Activated effector memory CD4-positive, alpha-beta T cell treated with anti-CD3 and anti-CD28 coated beads, Interleukin-2, amount 50 U/mL, for 16 hours (primary cell): ENCODE measurements around the gene MRPL51.
"Not testable (repeated sequence)": the region's sequence is repeated elsewhere in the genome, so short reads cannot be mapped to it uniquely, and the experiment has no call there.

ENCODE experiments used
- DNase-seq: peaks from one replicate; pipeline ENCODE4 v3.0.0-alpha.2; 2020

Gene MRPL51

DNA sequence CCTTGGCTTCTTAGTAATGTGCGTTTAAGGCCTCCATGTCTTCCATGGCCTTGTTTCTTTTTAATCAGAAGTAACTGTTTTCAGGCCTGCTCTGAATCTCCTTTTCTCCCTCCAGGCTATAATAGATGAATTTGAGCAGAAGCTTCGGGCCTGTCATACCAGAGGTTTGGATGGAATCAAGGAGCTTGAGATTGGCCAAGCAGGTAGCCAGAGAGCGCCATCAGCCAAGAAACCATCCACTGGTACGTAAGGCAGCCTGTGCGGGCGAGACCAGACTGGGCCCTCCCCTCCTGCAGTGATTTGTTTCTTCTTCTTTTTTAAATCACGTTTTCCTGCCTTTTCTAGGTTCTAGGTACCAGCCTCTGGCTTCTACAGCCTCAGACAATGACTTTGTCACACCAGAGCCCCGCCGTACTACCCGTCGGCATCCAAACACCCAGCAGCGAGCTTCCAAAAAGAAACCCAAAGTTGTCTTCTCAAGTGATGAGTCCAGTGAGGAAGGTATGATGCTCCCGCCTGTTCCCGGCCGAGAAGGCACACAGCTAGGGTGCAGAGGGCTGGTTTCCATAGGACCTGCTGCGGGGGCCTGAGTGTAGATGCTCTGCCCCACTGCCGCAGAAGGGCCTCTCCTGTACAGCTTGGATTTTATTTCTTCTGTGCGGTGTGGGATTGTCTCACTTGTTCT lies 37.7 kb upstream of the MRPL51 start:
- DNase-seq, result no peak

DNA sequence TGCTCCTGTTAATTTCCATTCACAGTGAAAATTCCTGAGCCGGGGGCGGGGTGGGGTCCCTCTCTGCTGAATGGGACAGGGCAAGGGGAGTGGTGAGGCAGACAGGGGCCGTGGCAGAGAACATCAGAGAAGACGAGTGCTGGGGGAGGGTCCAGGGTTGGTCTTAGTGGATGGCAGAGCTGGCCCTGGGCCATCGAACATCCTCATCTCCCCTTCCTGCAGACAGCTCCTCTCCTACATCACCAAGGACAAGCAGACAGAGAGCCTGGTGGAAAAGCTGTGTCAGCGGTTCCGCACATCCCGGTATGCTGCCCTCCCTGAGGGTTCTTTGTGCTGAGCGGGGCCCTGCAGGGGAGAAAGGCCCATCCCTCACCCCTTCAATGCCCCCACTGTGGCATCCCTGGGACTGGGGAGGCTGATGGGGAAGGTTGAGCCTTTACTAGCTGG lies 36.3 kb upstream of the MRPL51 start:
- DNase-seq, result no peak

DNA sequence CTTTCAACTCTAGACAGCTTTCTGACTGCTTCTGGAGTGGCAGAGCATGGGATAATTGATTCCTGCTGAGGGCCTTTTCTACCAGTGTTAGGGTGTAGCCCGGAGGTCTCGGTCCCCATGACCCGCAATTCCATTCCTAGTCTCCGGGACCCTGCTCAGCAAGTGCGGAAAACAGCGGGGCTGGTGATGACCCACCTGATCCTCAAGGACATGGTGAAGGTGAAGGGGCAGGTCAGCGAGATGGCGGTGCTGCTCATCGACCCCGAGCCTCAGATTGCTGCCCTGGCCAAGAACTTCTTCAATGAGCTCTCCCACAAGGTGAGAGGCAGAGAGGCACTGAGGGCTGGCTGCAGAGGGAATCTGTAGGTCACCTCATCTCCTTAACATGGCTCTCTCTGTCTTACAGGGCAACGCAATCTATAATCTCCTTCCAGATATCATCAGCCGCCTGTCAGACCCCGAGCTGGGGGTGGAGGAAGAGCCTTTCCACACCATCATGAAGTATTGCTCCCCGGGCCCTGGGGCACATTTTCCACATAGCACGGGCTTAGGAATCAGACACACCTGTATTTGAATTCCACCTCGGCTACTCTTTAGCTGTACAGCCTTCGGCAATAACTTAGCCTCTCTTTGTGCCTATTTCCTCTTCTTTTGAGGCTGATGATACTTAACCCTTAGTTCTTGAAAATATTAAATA lies 35.6 kb upstream of the MRPL51 start:
- no peak for DNase-seq

DNA sequence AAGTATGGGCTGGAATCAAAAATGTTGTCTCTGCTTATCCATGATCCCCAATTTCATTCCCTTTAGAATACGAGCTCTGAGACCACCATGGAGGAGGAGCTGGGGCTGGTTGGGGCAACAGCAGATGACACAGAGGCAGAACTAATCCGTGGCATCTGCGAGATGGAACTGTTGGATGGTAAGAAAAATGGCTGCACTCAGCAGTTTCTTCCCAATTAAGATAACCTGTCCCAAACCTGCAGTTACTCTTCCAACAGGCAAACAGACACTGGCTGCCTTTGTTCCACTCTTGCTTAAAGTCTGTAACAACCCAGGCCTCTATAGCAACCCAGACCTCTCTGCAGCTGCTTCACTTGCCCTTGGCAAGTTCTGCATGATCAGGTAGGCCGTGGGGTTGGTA lies 34.6 kb upstream of the MRPL51 start:
- DNase-seq, result no peak

DNA sequence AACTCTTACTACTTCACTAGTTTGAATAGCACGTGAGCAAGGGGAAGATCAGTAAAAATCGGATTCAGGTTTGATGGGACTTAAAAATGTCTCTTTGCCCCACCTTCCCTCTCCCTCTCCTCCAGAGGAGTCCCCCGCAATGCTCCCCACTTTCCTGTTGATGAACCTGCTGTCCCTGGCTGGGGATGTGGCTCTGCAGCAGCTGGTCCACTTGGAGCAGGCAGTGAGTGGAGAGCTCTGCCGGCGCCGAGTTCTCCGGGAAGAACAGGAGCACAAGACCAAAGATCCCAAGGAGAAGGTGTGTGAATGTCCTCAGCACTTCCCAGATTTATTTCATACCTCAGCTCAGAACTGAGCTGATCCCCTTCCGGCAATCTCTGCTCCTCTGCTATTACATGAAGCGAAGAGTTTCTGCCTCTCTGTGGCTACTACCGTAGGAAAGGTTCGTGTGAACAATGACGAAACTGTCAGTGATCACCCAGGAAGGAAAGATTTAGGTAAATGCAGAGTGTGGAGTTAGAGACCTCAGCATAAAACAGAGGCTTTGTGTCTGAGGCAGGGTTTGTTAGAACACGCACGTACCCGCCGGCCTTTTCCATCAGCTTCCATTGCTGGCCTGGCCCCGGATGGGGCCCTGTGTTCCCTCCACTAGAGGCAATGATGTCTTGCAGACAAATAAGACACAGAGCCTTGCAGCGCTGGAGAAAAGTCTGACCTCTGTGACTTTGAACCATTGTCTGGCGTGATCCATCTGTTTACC lies 33.9 kb upstream of the MRPL51 start:
- no peak for DNase-seq

DNA sequence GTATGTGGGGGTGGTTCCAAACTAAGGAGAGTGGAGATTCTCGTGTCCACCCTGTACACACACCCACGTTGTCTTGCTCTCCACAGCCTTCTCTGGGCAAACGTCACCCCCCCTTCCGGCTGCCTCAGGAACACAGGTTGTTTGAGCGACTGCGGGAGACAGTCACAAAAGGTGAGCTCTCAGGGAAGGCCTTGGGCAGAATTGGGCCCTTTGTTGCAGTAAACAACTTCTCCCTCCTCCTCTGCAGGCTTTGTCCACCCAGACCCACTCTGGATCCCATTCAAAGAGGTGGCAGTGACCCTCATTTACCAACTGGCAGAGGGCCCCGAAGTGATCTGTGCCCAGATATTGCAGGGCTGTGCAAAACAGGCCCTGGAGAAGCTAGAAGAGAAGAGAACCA lies 33.1 kb upstream of the MRPL51 start:
- DNase-seq, result no peak

DNA sequence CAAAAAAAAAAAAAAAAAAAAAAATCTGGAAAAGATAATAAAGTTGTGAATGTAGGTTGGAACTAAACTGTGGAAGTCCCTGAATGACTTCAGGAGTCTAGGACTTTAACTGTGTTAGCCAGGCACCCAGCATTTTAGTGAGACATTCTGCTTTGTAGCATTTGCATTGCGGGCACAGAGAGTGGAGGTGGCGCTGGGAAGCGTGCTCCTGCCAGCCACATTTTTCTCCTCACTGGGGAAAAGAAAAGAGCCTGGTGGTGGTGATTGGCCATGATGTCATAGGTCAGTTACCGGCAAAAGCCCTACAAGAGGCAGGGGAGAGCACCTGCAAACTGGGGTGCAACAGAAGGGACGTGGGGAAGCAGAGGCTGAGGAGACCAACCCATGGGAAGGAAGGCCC lies 31.6 kb upstream of the MRPL51 start:
- no peak for DNase-seq

DNA sequence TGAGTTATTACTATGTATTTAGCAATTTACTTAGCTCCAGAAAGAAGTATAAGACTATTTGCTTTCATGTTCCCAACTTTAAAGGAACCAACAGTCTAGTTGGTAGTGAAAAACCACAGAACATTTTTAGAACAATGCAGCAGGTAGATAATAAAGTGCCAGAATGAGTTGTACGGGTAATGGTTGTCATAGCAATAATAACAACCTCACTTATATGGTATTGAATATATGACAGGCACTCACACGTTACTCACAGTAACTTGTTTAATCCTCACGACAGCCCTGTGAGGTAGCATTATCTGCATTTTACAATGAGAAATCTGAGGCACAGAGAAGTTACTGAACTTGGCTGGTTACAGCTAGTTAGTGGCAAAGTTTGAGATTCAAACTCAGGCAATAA lies 30.6 kb upstream of the MRPL51 start:
- DNase-seq, result no peak

DNA sequence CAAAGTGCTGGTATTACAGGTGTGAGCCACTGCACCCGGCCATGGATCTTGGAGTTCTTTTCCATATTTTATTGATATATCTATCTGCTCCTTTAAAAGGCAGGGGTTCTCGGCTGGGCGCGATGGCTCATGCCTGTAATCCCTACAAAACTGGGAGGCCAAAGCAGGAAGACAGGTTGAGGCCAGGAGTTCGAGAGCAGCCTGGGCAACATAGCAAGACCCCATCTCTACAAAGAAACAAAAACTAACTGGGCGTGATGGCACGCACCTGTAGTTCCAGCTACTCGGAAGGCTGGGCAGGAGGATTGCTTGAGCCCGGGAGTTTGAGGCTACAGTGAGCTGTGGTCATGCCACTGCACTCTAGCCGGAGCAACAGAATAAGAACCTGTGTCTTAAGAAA lies 29.1 kb upstream of the MRPL51 start:
- no peak for DNase-seq

DNA sequence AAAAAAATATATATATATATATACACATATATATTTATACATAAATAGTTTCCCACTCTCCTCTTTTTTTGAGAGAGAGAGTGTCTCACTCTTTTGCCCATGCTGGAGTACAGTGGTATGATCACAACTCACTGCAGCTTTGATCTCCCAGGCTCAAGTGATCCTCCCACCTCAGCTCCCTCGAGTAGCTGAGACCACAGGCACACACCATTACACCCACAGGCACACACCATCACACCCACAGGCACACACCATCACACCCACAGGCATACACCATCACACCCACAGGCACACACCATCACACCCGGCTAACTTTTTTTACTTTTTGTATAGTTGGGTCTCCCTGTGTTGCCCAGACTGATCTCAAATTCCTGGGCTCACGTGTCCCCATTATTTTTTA lies 27.1 kb upstream of the MRPL51 start:
- no peak for DNase-seq

DNA sequence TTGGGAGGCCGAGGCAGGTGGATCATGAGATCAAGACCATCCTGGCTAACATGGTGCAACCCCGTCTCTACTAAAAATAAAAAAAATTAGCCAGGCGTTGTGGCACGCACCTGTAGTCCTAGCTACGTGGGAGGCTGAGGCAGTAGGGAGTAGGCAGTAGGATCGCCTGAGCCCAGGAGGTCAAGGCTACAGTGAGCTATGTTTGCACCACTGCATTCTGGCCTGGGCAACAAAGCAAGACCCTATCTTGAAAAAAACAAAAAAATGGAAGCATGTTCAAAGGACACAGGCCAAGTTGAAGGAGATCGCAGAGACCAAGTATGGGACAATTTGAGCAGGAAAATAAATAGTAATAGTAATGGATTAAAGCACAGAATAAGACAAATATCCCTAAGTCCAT lies 15.0 kb upstream of the MRPL51 start:
- DNase-seq, result no peak

DNA sequence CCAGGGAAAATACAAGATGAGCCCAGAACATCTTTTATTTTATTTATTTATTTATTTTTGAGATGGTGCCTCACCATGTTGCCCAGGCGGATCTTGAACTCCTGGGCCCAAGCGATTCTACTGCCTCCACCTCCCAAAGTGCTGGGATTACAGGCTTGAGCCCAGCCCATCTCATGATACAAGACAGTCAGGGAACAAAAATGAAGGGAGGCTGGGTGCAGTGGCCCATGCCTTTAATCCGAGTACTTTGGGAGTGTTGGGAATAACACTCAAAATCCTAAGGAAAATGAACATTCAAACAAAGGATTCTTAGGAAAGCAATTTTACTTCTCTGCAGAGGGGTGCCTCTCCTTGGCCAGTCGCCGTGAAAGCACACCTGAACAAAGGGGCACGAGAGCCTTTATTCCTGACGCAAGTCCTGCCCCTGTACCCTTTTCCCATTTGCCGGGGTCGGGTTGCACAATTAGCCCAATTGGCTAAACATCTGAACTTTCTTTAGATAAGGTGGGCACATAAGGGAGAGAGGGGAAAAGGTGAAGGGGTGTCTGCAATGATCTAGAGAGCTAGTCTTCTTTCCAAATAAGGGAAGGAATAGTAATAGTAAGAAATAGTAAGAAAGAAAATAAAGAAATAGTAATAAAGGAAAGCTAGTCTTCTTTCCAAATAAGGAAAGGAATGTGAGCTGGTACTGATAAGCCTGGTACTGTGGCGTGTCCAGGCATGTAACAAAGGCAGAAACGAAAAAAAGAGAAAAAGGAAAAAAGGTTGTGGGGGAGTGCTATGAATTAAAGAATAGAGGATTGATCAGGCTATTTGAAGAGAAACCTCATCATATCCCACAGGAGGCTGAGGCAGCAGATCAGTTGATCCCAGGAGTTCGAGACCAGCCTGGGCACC lies 14.3 kb upstream of the MRPL51 start:
- DNase-seq, result no peak

DNA sequence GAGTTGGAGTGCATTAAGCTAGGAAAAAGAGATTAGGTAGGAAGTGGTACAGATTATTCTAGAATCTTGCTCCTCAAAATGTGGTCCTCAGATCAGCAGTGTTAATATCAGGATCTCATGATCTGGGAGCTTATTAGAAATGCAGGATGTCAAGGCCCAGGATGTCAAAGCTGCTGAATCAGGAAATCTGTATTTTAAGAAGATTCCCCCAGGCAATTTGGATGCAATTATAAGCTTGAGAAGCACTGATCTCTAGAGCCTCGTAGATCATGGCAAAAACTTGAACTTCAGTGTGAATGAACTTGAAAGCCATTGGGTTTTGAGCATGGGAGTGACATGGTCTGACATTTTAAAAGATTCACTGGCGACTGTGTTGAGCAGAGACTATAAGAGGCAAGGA lies 7.4 kb upstream of the MRPL51 start:
- DNase-seq, result no peak

DNA sequence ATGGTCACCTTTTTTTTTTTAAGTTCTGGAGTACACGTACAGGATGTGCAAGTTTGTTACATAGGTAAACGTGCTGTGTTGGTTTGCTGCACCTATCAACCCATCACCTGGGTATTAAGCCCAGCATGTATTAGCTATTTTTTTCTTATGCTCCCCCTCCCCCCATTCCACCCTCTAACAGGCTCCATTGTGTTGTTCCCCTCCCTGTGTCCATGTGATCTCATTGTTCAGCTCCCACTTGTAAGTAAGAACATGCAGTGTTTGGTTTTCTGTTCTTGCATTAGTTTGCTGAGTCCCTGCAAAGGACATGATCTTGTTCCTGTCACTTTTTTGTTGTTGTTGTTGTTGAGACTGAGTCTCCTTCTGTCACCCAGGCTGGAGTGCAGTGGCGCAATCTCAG lies 4.2 kb upstream of the MRPL51 start:
- not testable (repeated sequence) for DNase-seq

DNA sequence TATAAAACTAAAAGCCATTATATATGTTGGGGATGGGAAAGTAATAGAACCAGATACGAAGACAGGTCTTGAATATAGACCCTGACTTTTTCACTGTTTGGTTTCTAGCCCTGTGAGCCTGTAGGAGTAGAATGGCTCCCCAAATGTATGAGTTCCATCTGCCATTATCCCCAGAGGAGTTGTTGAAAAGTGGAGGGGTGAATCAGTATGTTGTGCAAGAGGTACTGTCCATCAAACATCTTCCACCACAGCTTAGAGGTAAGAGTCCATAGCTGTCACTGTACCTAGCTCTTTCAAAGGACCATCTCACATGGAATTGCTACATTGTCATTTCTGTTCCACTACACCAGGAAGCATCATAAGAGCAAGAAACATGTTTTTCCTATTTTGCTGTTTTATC lies 1.9 kb upstream of the MRPL51 start:
- no peak for DNase-seq

DNA sequence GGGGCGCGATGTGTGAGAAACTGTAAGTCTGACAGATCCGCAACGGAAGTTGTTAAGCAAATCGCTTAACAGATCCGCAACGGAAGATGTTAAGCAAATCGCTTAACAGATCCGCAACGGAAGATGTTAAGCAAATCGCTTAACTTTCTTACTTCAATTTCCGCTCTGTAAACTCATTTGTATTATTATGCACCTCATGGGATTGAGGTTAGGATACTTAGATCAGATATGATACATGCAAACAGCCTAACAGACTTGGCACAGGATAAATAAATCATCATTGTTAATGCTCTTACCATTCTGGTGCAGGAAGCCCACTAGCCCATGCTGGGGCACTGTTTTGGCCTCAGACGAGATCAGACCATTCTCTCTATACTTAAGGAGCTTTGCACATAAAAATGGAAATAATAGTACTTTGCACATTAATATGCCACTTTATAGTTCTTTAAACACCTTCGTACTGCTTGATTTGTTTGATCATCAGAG lies 1.2 kb upstream of the MRPL51 start:
- DNase-seq, result peak; percentile 66

DNA sequence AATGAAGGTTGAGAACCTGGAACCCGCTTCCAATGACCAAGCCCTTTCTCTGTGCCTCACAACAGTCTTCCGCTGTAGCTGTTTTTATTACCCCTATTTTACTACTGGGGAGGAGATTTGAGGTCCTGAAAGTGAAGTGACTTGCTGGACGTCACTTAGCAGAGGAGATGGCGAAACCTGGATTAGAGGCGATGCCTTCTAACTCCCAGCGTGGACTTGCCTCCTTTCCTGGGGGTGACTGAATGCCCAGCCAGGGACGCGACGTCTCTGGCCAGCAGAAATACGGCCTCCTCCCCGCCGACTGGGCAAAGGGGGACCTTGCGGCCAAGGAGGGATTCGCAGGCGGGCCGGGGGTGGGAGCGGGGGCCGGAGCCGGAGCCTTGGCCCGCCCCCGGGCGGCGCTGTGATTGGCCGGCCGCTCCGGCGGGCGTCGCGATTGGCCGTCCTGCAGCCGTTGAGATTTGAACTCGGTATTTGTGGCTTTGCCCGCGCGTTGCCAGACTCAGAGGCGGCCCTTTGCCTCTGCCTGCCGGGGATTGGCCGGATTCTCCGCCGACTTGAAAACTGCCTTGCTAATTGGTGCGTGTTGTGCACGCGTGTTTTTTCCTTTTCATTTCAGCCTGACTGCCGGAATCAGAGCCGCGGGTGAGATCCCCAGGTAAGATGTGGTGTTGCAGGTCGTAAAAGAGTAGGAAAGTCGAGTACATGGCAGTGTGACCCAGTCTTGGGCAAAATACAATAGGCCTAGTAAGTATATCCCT lies 615 bp upstream of the MRPL51 start, which contains the start of gene NCAPD2:
NCAPD2 (plus strand) TSS at position 606 of the 761 bp plus-strand sequence. CDS start 997 bp downstream, outside the sequence.
- DNase-seq, result peak; percentile 98

DNA sequence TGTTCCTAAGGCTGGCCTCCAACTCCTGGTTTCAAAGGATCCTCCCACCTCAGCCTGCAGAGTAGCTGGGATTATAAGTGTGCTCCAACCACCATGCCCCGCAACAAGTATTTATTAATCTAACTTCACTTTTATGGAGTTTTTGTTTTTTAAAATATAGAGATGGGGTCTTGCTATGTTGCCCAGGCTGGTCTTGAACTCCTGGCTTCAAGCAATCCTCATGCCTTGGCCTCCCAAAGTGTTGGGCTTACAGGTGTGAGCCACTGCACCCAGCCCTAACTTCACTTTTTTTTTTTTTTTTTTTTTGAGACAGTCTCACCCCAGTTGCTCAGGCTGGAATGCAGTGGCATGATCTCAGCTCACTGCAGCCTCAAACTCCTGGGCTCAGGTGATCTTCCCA lies 2.4 kb downstream of the MRPL51 start:
- DNase-seq, result not testable (repeated sequence)

DNA sequence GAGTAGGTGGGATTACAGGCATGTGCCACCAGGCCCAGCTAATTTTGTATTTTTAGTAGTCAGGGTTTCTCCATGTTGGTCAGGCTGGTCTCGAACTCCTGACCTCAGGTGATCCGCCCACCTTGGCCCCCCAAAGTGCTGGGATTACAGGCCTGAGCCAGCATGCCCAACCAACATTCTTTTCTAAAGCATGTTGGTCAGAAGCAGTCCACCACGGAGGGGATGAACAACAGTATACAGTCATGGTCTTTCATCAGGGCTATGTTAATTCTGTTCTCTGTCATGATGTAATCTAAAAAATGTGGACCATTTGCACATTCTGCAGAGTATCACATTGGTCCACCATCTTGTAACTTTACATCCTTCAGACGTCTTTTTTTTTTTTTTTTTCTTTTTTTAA lies 3.6 kb downstream of the MRPL51 start:
- DNase-seq, result no peak

DNA sequence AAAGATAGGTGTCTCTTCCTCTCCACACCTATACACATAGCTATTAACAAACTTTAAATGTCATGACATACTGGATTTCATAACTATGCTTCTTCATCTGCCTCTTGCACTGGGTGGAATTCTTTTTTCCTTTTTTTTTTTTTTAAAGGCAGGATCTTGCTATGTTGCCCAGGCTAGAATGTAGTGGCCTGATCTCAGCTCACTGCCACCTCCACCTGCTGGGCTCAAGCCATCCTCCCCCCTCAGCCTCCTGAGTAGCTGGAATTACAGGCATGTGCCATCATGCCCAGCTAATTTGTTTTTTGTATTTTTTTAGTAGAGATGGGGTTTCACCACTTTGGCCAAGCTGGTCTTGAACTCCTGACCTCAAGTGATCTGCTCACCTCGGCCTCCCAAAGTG lies 4.8 kb downstream of the MRPL51 start:
- no peak for DNase-seq

DNA sequence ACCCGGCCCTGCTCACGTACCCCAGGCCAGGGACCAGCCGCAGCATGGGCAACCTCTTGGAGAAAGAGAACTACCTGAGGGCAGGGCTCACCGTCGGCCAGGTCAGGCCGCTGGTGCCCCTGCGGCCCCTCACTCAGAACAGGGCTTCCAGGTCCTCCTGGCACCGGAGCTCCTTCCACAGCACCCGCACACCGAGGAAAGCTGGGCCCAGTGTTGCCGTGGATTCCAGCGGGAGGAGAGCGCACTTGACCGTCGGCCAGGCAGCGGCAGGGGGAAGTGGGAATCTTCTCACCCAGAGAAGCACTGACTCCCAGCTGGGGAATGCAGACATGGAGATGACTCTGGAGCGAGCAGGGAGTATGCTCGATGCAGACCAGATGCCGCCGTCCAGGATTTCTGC lies 14.6 kb downstream of the MRPL51 start:
- DNase-seq, result no peak
